Activated CD8-positive, alpha-beta T cell treated with anti-CD3 and anti-CD28 coated beads for 36 hours (primary cell): ENCODE data around the gene CEACAM1. TPM values are rescaled to one million over a fixed set of nuclear protein-coding genes. Genes with fewer than 3 reads are reported as not detected.

Source experiments
- ATAC-seq: fragments of 200-7000 bp; cut with Tn5 transposase; one replicate; pipeline ENCODE4 v1.10.0; 2021; ENCODE audit warnings: mild to moderate bottlenecking, moderate library complexity
- CTCF ChIA-PET: fragments of 350-600 bp; sonication (Branson Sonifier 250); formaldehyde crosslinking; loops from one replicate; lab custom pipeline; 2021; ENCODE audit warnings: antibody characterized with exemption; lab: Charles Lee
- POLR2A ChIA-PET: fragments of 350-600 bp; sonication (Branson Sonifier 250); formaldehyde crosslinking; loops from one replicate; lab custom pipeline; 2021; ENCODE audit warnings: antibody characterized with exemption; lab: Charles Lee
- DNase-seq: peaks from one replicate; pipeline ENCODE4 v3.0.0-alpha.2; 2020
- H3K27ac Mint-ChIP-seq: one replicate; pipeline ENCODE4 v1.8.0; 2021; ENCODE audit warnings: mild to moderate bottlenecking, mixed read lengths
- H3K27me3 Mint-ChIP-seq: one replicate; pipeline ENCODE4 v1.8.0; 2021; ENCODE audit warnings: mixed read lengths
- H3K36me3 Mint-ChIP-seq: one replicate; pipeline ENCODE4 v1.8.0; 2021; ENCODE audit warnings: low read depth, mixed read lengths
- H3K4me1 Mint-ChIP-seq: one replicate; pipeline ENCODE4 v1.8.0; 2021; ENCODE audit warnings: low read depth, mixed read lengths
- H3K4me3 Mint-ChIP-seq: one replicate; pipeline ENCODE4 v1.8.0; 2021; ENCODE audit warnings: mild to moderate bottlenecking, moderate library complexity, mixed read lengths
- H3K9me3 Mint-ChIP-seq: one replicate; pipeline ENCODE4 v1.8.0; 2021; ENCODE audit warnings: mixed read lengths
- intact Hi-C: fragments of 100-400 bp; cut with micrococcal nuclease; formaldehyde crosslinking; loops from one replicate; pipeline ENCODE4 v1.10.0; 2022
- total RNA-seq, 2 experiments: library from RNA; stranded (reverse); gene quantifications; one replicate each; pipeline ENCODE4 v1.2.3, GENCODE V29; 2021
- TF ChIP-seq, protein P1 (sequence below): fragments of 200-600 bp; IDR thresholded peaks from one replicate; pipeline ENCODE4 v1.8.0; 2022; ENCODE audit warnings: antibody characterized with exemption, mild to moderate bottlenecking

Gene CEACAM1
- total RNA-seq, 2 experiments from 2014 or later, result 5.2 to 5.3 TPM

- H3K36me3 Mint-ChIP-seq, result no peaks in the 10 kb centered on the region
- H3K4me1 Mint-ChIP-seq, result peaks cover 28% of the 10 kb centered on the region
- no peak for ATAC-seq
- H3K27ac Mint-ChIP-seq, result no peak overlapping the region
- DNase-seq, result no peak
- TF ChIP-seq, protein P1, sequence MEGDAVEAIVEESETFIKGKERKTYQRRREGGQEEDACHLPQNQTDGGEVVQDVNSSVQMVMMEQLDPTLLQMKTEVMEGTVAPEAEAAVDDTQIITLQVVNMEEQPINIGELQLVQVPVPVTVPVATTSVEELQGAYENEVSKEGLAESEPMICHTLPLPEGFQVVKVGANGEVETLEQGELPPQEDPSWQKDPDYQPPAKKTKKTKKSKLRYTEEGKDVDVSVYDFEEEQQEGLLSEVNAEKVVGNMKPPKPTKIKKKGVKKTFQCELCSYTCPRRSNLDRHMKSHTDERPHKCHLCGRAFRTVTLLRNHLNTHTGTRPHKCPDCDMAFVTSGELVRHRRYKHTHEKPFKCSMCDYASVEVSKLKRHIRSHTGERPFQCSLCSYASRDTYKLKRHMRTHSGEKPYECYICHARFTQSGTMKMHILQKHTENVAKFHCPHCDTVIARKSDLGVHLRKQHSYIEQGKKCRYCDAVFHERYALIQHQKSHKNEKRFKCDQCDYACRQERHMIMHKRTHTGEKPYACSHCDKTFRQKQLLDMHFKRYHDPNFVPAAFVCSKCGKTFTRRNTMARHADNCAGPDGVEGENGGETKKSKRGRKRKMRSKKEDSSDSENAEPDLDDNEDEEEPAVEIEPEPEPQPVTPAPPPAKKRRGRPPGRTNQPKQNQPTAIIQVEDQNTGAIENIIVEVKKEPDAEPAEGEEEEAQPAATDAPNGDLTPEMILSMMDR, result no peak
- no peaks in the 10 kb centered on the region for H3K9me3 Mint-ChIP-seq
- peaks cover 2% of the 10 kb centered on the region for H3K27me3 Mint-ChIP-seq
- no peak overlapping the region for H3K4me3 Mint-ChIP-seq
- intact Hi-C loops, result no loop called here
- CTCF ChIA-PET, result interaction anchor here (3.4 to 3.7 kb wide), 2 partner anchors 18 to 27 kb away, joined by 19 to 20 read pairs; no protein-coding TSS in a partner anchor
- POLR2A ChIA-PET, result no interaction called here
Observed at GRCh38 chr19:42468273-42468796, 59.9 kb downstream of the CEACAM1 start.

DNA sequence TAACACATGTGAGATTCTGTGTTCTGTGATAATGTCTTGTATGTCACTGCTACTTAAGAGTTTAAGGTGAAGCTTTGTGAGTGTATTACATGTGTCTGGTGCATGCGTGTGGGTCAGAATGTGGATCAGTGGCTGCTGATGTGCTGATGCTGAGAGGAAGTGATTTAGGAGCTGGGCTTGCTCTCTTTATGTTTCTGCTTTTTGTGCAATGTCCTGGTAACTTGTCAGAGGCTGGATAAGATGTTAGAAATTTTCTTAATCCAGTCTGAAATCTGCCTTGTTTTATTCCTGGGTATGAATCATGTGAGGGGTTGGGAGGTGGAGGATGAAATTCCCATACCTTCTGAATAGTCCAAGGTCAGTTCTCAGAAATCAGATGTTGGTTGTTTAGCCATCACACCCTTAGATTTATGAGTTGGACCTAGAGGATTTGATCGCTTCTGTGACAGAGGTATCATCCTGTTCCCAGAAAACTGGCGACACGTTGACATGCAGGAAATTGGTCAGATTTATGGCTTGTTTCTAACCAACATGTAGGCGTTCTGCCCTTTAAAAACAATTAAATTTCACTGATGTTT, 61.0 kb downstream of the CEACAM1 start:
- peaks cover 28% of the 10 kb centered on the region for H3K4me1 Mint-ChIP-seq
- TF ChIP-seq, protein P1, result no peak
- no peaks in the 10 kb centered on the region for H3K27me3 Mint-ChIP-seq
- H3K4me3 Mint-ChIP-seq, result no peak overlapping the region
- POLR2A ChIA-PET, result interaction anchor here (1.1 kb wide), 1 partner anchor 8 kb away, joined by 5 read pairs; no protein-coding TSS in a partner anchor
- ATAC-seq (peak; percentile 28), DNase-seq (peak; percentile 34)
- CTCF ChIA-PET, result interaction anchor here (1.1 to 3.7 kb wide), 6 partner anchors 17 to 129 kb away, joined by 3 to 20 read pairs (median 4); partner anchors contain the start of gene CEACAM1
- H3K9me3 Mint-ChIP-seq, result no peaks in the 10 kb centered on the region
- intact Hi-C loops, result no loop called here
- no peaks in the 10 kb centered on the region for H3K36me3 Mint-ChIP-seq
- peak overlapping the region; percentile 76 for H3K27ac Mint-ChIP-seq

DNA sequence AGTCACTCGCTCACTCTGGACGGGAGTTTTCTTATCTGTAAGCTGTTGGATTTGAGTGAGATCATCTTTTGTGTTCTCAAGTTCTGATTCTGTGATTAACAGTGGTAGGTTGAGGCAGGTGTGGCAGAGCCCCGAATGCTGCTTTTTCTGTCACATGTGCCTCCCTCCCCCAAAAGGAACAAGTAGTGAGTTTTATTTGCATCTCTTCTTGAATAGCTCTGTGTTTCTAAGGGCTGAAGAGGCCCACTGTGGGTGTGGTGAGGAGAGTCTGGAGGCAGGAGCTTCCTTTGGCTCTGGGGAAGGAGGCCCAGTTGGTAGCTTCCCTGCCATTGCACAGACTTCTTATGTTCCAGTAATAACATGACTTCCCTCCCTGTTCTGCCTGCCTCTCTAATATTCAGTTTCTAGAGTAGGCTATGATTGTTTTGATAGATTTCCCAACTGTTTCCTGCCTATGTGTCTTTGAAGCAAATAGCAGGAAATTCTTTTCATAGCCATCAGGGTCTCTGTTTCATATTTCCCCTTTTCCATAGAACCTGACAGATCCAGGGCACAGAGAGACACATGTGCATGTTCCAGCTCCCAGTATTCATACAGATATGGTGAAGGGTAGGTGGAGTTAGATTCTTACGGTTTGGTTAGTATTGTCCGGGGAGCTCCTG, 61.6 kb downstream of the CEACAM1 start:
- Mint-ChIP-seq H3K27ac (peak overlapping the region; percentile 76), H3K9me3 (no peaks in the 10 kb centered on the region), H3K27me3 (no peaks in the 10 kb centered on the region), H3K4me1 (peaks cover 28% of the 10 kb centered on the region), H3K4me3 (no peak overlapping the region), H3K36me3 (no peaks in the 10 kb centered on the region)
- intact Hi-C loops, result no loop called here
- CTCF ChIA-PET, result interaction anchor here (1.0 to 3.7 kb wide), 8 partner anchors 8 to 129 kb away, joined by 3 to 20 read pairs (median 4); partner anchors contain the start of gene CEACAM1
- DNase-seq (no peak), ATAC-seq (no peak)
- POLR2A ChIA-PET, result interaction anchor here (1.1 kb wide), 1 partner anchor 9 kb away, joined by 5 read pairs; no protein-coding TSS in a partner anchor
- TF ChIP-seq, protein P1, result no peak

GRCh38 chr19:42465827-42466280, 62.4 kb downstream of the CEACAM1 start:
- DNase-seq, result no peak
- H3K27ac Mint-ChIP-seq, result peak overlapping the region; percentile 14
- ChIA-PET POLR2A (interaction anchor here (1.1 kb wide), 1 partner anchor 10 kb away, joined by 5 read pairs; no protein-coding TSS in a partner anchor), CTCF (interaction anchor here (1.0 to 3.4 kb wide), 4 partner anchors 9 to 65 kb away, joined by 3 to 20 read pairs (median 4); no protein-coding TSS in a partner anchor)
- no peaks in the 10 kb centered on the region for H3K9me3 Mint-ChIP-seq
- no peaks in the 10 kb centered on the region for H3K27me3 Mint-ChIP-seq
- intact Hi-C loops, result no loop called here
- TF ChIP-seq, protein P1, result no peak
- H3K36me3 Mint-ChIP-seq, result no peaks in the 10 kb centered on the region
- no peak for ATAC-seq
- peaks cover 28% of the 10 kb centered on the region for H3K4me1 Mint-ChIP-seq
- H3K4me3 Mint-ChIP-seq, result no peak overlapping the region
